H1 (cell line): ENCODE results near the gene NEK3. TPM values are rescaled to one million over a fixed set of nuclear protein-coding genes. Genes with fewer than 3 reads are reported as not detected.
A peak's percentile ranks its signal among the peaks of the same experiment; 100 is the strongest.

Experiments used
- CTCF ChIA-PET: fragments of 300-600 bp; sonication (Branson Sonifier 250); formaldehyde crosslinking; loops from one replicate; lab custom pipeline; 2021; ENCODE audit not compliant: partially characterized antibody; lab: Charles Lee
- POLR2A ChIA-PET: fragments of 300-600 bp; sonication (Branson Sonifier 250); formaldehyde crosslinking; loops from one replicate; lab custom pipeline; 2021; ENCODE audit warnings: inconsistent platforms; ENCODE audit not compliant: partially characterized antibody; lab: Charles Lee
- DNase-seq, 2 experiments: peaks; one replicate each; pipeline versions ENCODE4 v3.0.0 to v3.0.0-alpha.2; 2010 to 2022; ENCODE audit warnings: low spot score in 2 of 2, low read depth in 1 of 2, mixed read lengths in 1 of 2
- FAIRE-seq: peaks from 2 replicates; lab custom pipeline; 2011; peaks lifted over from hg19 to GRCh38; lab: Jason Lieb, UNC
- H2AFZ ChIP-seq: 2 replicates; pipeline ENCODE4 v1.8.1; 2012; ENCODE audit warnings: low read length, inconsistent platforms
- H2AK5ac ChIP-seq: 2 replicates; pipeline ENCODE4 v1.6.1; 2013; ENCODE audit warnings: low read depth, low read length
- H2BK120ac ChIP-seq: replicated peaks from 2 replicates; pipeline ENCODE3; 2013; ENCODE audit warnings: low read depth, low read length, inconsistent platforms
- H2BK12ac ChIP-seq: 2 replicates; pipeline ENCODE4 v1.6.1; 2013; ENCODE audit warnings: low read depth, low read length
- H2BK15ac ChIP-seq: 2 replicates; pipeline ENCODE4 v1.6.1; 2013; ENCODE audit warnings: low read length
- H2BK20ac ChIP-seq: 2 replicates; pipeline ENCODE4 v1.6.1; 2013; ENCODE audit warnings: low read length
- H2BK5ac ChIP-seq: 2 replicates; pipeline ENCODE4 v1.6.1; 2013; ENCODE audit warnings: low read depth, low read length
- H3K14ac ChIP-seq: 2 replicates; pipeline ENCODE4 v1.6.1; 2013; ENCODE audit warnings: inconsistent platforms; ENCODE audit not compliant: insufficient read length
- H3K18ac ChIP-seq: 2 replicates; pipeline ENCODE4 v1.6.1; 2013; ENCODE audit warnings: low read length; ENCODE audit errors: extremely low read depth
- H3K23ac ChIP-seq: 2 replicates; pipeline ENCODE4 v1.6.1; 2013; ENCODE audit warnings: inconsistent platforms; ENCODE audit not compliant: insufficient read length
- H3K23me2 ChIP-seq: 2 replicates; pipeline ENCODE4 v1.6.1; 2013; ENCODE audit warnings: low read depth, low read length
- H3K27ac ChIP-seq: 2 replicates; pipeline ENCODE4 v1.6.1; 2011; ENCODE audit warnings: low read depth, low read length, inconsistent platforms
- H3K27me3 ChIP-seq, 4 experiments: replicated peaks in 1 of 4; 1 replicate in 1 of 4; 2 replicates in 3 of 4; pipeline versions ENCODE4 v1.6.1 to v1.8.1; 2011 to 2013; ENCODE audit warnings: low read length in 3 of 4, mild to moderate bottlenecking in 3 of 4, inconsistent platforms in 2 of 4, mixed read lengths in 2 of 4, moderate library complexity in 1 of 4; ENCODE audit not compliant: control insufficient read depth in 3 of 4, insufficient read depth in 3 of 4; ENCODE audit errors: extremely low read depth in 1 of 4
- H3K36me3 ChIP-seq, 4 experiments: 2 replicates each; pipeline versions ENCODE4 v1.6.1 to v1.8.1; 2011 to 2013; ENCODE audit warnings: mild to moderate bottlenecking in 4 of 4, low read length in 3 of 4, moderate library complexity in 2 of 4, control low read depth in 1 of 4, inconsistent platforms in 1 of 4; ENCODE audit not compliant: insufficient read depth in 4 of 4, control insufficient read depth in 2 of 4
- H3K4ac ChIP-seq: replicated peaks from 2 replicates; pipeline ENCODE3; 2013; ENCODE audit warnings: low read length, low read depth, mixed read lengths, inconsistent platforms; ENCODE audit not compliant: insufficient read length
- H3K4me1 ChIP-seq, 4 experiments: replicated peaks in 1 of 4; 1 replicate in 1 of 4; 2 replicates in 3 of 4; pipeline versions ENCODE4 v1.6.1 to v1.8.1; 2011 to 2013; ENCODE audit warnings: low read length in 3 of 4, inconsistent platforms in 2 of 4, mixed read lengths in 1 of 4; ENCODE audit not compliant: insufficient read depth in 4 of 4, control insufficient read depth in 3 of 4
- H3K4me2 ChIP-seq, 2 experiments: 2 replicates each; pipeline versions ENCODE4 v1.6.1 to v1.8.1; 2011 to 2013; ENCODE audit warnings: low read depth in 2 of 2, low read length in 2 of 2, control low read depth in 1 of 2, inconsistent platforms in 1 of 2, mild to moderate bottlenecking in 1 of 2; ENCODE audit not compliant: insufficient read depth in 1 of 2
- H3K4me3 ChIP-seq, 4 experiments: fragments of 200-600, 300-600 bp in 1 of 4; sonication (generic), shearing (Covaris generic), sonication (Bioruptor Twin) in 1 of 4; 2 replicates each; pipeline versions ENCODE4 v1.5.1 to v1.8.1; 2011 to 2016; ENCODE audit warnings: low read length in 4 of 4, low read depth in 3 of 4, control low read depth in 2 of 4, inconsistent platforms in 2 of 4, mild to moderate bottlenecking in 2 of 4, mixed read lengths in 1 of 4, moderate library complexity in 1 of 4; ENCODE audit not compliant: insufficient read depth in 2 of 4; ENCODE audit errors: extremely low read depth in 1 of 4
- H3K56ac ChIP-seq: replicated peaks from 2 replicates; pipeline ENCODE3; 2013; ENCODE audit warnings: low read depth, mild to moderate bottlenecking, mixed read lengths, low read length, inconsistent platforms; ENCODE audit not compliant: insufficient read length
- H3K79me1 ChIP-seq: 2 replicates; pipeline ENCODE4 v1.6.1; 2013; ENCODE audit warnings: low read depth, low read length, control low read depth
- H3K79me2 ChIP-seq, 2 experiments: 2 replicates each; pipeline versions ENCODE4 v1.6.1 to v1.8.1; 2012 to 2013; ENCODE audit warnings: low read length in 2 of 2, mild to moderate bottlenecking in 2 of 2, inconsistent platforms in 1 of 2; ENCODE audit not compliant: insufficient read depth in 2 of 2, control insufficient read depth in 1 of 2
- H3K9ac ChIP-seq, 4 experiments: replicated peaks in 1 of 4; 1 replicate in 1 of 4; 2 replicates in 3 of 4; pipeline versions ENCODE4 v1.6.1 to v1.8.1; 2011 to 2013; ENCODE audit warnings: low read depth in 3 of 4, low read length in 3 of 4, control low read depth in 2 of 4, mild to moderate bottlenecking in 2 of 4, moderate library complexity in 2 of 4, inconsistent platforms in 1 of 4; ENCODE audit errors: extremely low read depth in 1 of 4
- H3K9me3 ChIP-seq, 2 experiments: 2 replicates each; pipeline versions ENCODE4 v1.6.1 to v1.8.1; 2012 to 2013; ENCODE audit warnings: mild to moderate bottlenecking in 2 of 2, moderate library complexity in 2 of 2, control low read depth in 1 of 2, inconsistent platforms in 1 of 2, low read depth in 1 of 2, low read length in 1 of 2, mixed read lengths in 1 of 2; ENCODE audit not compliant: insufficient read depth in 2 of 2
- H4K20me1 ChIP-seq, 2 experiments: replicated peaks in 1 of 2; 2 replicates each; pipeline versions ENCODE3 to v1.8.1; 2011 to 2013; ENCODE audit warnings: inconsistent platforms in 2 of 2, low read length in 2 of 2, mild to moderate bottlenecking in 1 of 2; ENCODE audit not compliant: insufficient read depth in 2 of 2, control insufficient read depth in 1 of 2
- H4K5ac ChIP-seq: 2 replicates; pipeline ENCODE4 v1.6.1; 2013; ENCODE audit warnings: low read length, low read depth, mixed read lengths, inconsistent platforms; ENCODE audit not compliant: insufficient read length
- H4K8ac ChIP-seq: 2 replicates; pipeline ENCODE4 v1.8.0; 2013; ENCODE audit warnings: mild to moderate bottlenecking, moderate library complexity, low read length, inconsistent platforms; ENCODE audit not compliant: insufficient read depth; ENCODE audit errors: extremely low read depth
- H4K91ac ChIP-seq: replicated peaks from 2 replicates; pipeline ENCODE3; 2013; ENCODE audit warnings: low read length, mixed read lengths, inconsistent platforms; ENCODE audit not compliant: insufficient read length
- BCL11A ChIP-seq, 2 experiments: IDR thresholded peaks; one replicate each; pipeline ENCODE4 v1.6.1; 2011; ENCODE audit warnings: low read depth in 2 of 2, low read length in 2 of 2, mild to moderate bottlenecking in 2 of 2
- BRCA1 ChIP-seq: IDR thresholded peaks from 2 replicates; pipeline ENCODE4 v1.6.1; 2012; ENCODE audit warnings: low read depth, low read length, improper control_type of control experiment
- EZH2 ChIP-seq: fragments of 200-600 bp; sonication (generic); IDR thresholded peaks from 2 replicates; pipeline ENCODE4 v1.7.1; 2012; ENCODE audit warnings: low read depth, mild to moderate bottlenecking, moderate library complexity, low read length, inconsistent platforms; ENCODE audit not compliant: severe bottlenecking
- KDM4A ChIP-seq: IDR thresholded peaks from one replicate; pipeline ENCODE4 v1.7.1; 2012; ENCODE audit warnings: low read depth, mild to moderate bottlenecking, moderate library complexity, low read length, inconsistent platforms; ENCODE audit not compliant: severe bottlenecking
- MAFK ChIP-seq: IDR thresholded peaks from 2 replicates; pipeline ENCODE4 v1.6.1; 2012; ENCODE audit warnings: low read depth, mild to moderate bottlenecking, improper control_type of control experiment, low read length
- NANOG ChIP-seq: IDR thresholded peaks from 2 replicates; pipeline ENCODE4 v1.6.1; 2011; ENCODE audit warnings: low read length, low read depth, mild to moderate bottlenecking, inconsistent platforms; ENCODE audit not compliant: insufficient read depth, poor library complexity, severe bottlenecking
- RAD21 ChIP-seq, 2 experiments: IDR thresholded peaks in 1 of 2; conservative IDR thresholded peaks in 1 of 2; 2 replicates each; pipeline ENCODE4 v1.6.1; 2011; ENCODE audit warnings: low read depth in 2 of 2, low read length in 2 of 2, improper control_type of control experiment in 1 of 2, inconsistent platforms in 1 of 2, mild to moderate bottlenecking in 1 of 2, moderate library complexity in 1 of 2
- RXRA ChIP-seq: IDR thresholded peaks from 2 replicates; pipeline ENCODE4 v1.6.1; 2011; ENCODE audit warnings: low read depth, mild to moderate bottlenecking, low read length, moderate library complexity; ENCODE audit not compliant: insufficient read depth
- SAP30 ChIP-seq: fragments of 300-600 bp; sonication (generic); IDR thresholded peaks from 2 replicates; pipeline ENCODE4 v1.7.1; 2012; ENCODE audit warnings: low read length, moderate library complexity, mild to moderate bottlenecking, inconsistent platforms; ENCODE audit not compliant: insufficient read depth, insufficient replicate concordance
- SP1 ChIP-seq: IDR thresholded peaks from 2 replicates; pipeline ENCODE4 v1.6.1; 2011; ENCODE audit warnings: low read depth, low read length
- WGBS, 2 experiments: shearing (Covaris generic) in 1 of 2; methylation state at CpG; one replicate each; pipeline versions ENCODE4 v1.1.6 to v1.1.7; 2013 to 2015; ENCODE audit warnings: low lambda C conversion rate in 2 of 2, mixed read lengths in 2 of 2, inconsistent platforms in 1 of 2, low coverage in 1 of 2, missing lambda C conversion rate in 1 of 2; ENCODE audit not compliant: insufficient replicate concordance in 2 of 2, insufficient coverage in 1 of 2, insufficient read length in 1 of 2; ENCODE audit errors: extremely low coverage in 1 of 2, missing lambda C conversion rate in 1 of 2; 5-methylcytosine and 5-hydroxymethylcytosine counted together
- polyA plus RNA-seq, 7 experiments: library from polyadenylated mRNA; depleted of rRNA in 3 of 7; stranded (reverse) in 5 of 7; unstranded in 2 of 7; fragments of >200 nt in 5 of 7; fragments of 200-250 nt in 2 of 7; gene quantifications; 1 replicate in 5 of 7; 2 replicates in 1 of 7; 4 replicates in 1 of 7; pipeline versions ENCODE4 v1.2.1 to v1.2.3, GENCODE V29; 2011 to 2013; ENCODE audit warnings: missing spikeins in 2 of 7, mixed read lengths in 2 of 7
- total RNA-seq: library from RNA; stranded (reverse); fragmentation: NEBNext Ultra II Directional; extraction: Animal tissue kit (Norgen Biotek cat#: 25700); gene quantifications from 2 replicates; pipeline ENCODE4 v1.2.1, GENCODE V29; 2021

Gene NEK3
- total and polyA plus RNA-seq, 2 of the 8 experiments (the other 6 are each of a cell fraction or from before 2014, with no cell fraction given), result 11.4 to 26.0 TPM

GRCh38 chr13:52127378-52127777, 32.0 kb downstream of the NEK3 start:
- no peak overlapping the region for H2AFZ ChIP-seq

More at GRCh38 chr13:52127378-52127777, 32.0 kb downstream of the NEK3 start:
- FAIRE-seq (peak; percentile 24), DNase-seq (no peak)
- Histone ChIP-seq H4K5ac (no peak overlapping the region), H3K18ac (no peak overlapping the region), H2AK5ac (no peak overlapping the region), H3K23ac (no peak overlapping the region), H3K27ac (no peak overlapping the region), H3K9ac (no peak overlapping the region), H4K20me1 (no peaks in the 10 kb centered on the region), H2BK5ac (no peak overlapping the region), H3K4me3 (peak overlapping the region in 1 of 4 experiments; percentile 71; a peak in 1 of 8 replicates), H4K91ac (no peak overlapping the region), H2BK120ac (no peak overlapping the region), H3K79me2 (no peaks in the 10 kb centered on the region), H2BK12ac (no peak overlapping the region), H2BK20ac (no peak overlapping the region), H3K4me2 (peak overlapping the region in 1 of 2 experiments; percentile 70; a peak in 1 of 4 replicates), H3K14ac (no peak overlapping the region), H3K9me3 (no peaks in the 10 kb centered on the region), H3K56ac (no peak overlapping the region), H3K23me2 (peaks cover 6% of the 10 kb centered on the region), H3K27me3 (peaks cover 0 to 10% (median 2%) of the 10 kb centered on the region in 4 experiments; a peak in 2 of 7 replicates), H2BK15ac (no peak overlapping the region), H4K8ac (no peak overlapping the region), H3K79me1 (no peaks in the 10 kb centered on the region), H3K36me3 (peaks cover 0 to 6% (median 3%) of the 10 kb centered on the region in 4 experiments; a peak in 4 of 8 replicates), H3K4me1 (no peaks in the 10 kb centered on the region), H3K4ac (no peak overlapping the region)
- no peak for TF ChIP-seq SP1
- TF ChIP-seq EZH2, result no peak
- no peak for TF ChIP-seq MAFK
- no peak for TF ChIP-seq SAP30
- no peak for TF ChIP-seq BCL11A (IDR thresholded peaks at IDR 0.05; ENCODE audit: low read depth in 2 of 2, low read length in 2 of 2)
- TF ChIP-seq RXRA, result no peak
- TF ChIP-seq BRCA1, result no peak
- TF ChIP-seq RAD21 (IDR thresholded peaks at IDR 0.05 in 1 of 2, conservative IDR thresholded peaks at IDR 0.05 in 1 of 2; ENCODE audit: low read depth in 2 of 2, low read length in 2 of 2), result no peak
- TF ChIP-seq NANOG, result no peak
- no peak for TF ChIP-seq KDM4A
- CTCF ChIA-PET, result interaction anchor here (0.6 to 8.7 kb wide), 55 partner anchors 10 to 360 kb away, joined by 3 to 107 read pairs (median 4); partner anchors contain the start of genes ALG11, TMEM272 and UTP14C
- WGBS, 2 experiments, result 67% methylated on average over 6 of the region's 6 CpGs; no CpG with 5 or more reads in 1 of the 2 experiments
- POLR2A ChIA-PET, result interaction anchor here (0.9 to 1.6 kb wide), 5 partner anchors 36 to 259 kb away, joined by 3 to 5 read pairs (median 3); partner anchors contain the start of gene ALG11
